H1 (cell line): Measurements from ENCODE around the gene PCDHGB7. TPM values are rescaled to one million over a fixed set of nuclear protein-coding genes. Genes with fewer than 3 reads are reported as not detected.
A peak's percentile ranks its signal among the peaks of the same experiment; 100 is the strongest.
"Not testable (repeated sequence)": the region's sequence is repeated elsewhere in the genome, so short reads cannot be mapped to it uniquely, and the experiment has no call there.

ENCODE experiments used
- CTCF ChIA-PET: fragments of 300-600 bp; sonication (Branson Sonifier 250); formaldehyde crosslinking; loops from one replicate; lab custom pipeline; 2021; ENCODE audit not compliant: partially characterized antibody; lab: Charles Lee
- POLR2A ChIA-PET: fragments of 300-600 bp; sonication (Branson Sonifier 250); formaldehyde crosslinking; loops from one replicate; lab custom pipeline; 2021; ENCODE audit warnings: inconsistent platforms; ENCODE audit not compliant: partially characterized antibody; lab: Charles Lee
- DNase-seq, 2 experiments: peaks; one replicate each; pipeline versions ENCODE4 v3.0.0 to v3.0.0-alpha.2; 2010 to 2022; ENCODE audit warnings: low spot score in 2 of 2, low read depth in 1 of 2, mixed read lengths in 1 of 2
- FAIRE-seq: peaks from 2 replicates; lab custom pipeline; 2011; peaks lifted over from hg19 to GRCh38; lab: Jason Lieb, UNC
- H2AFZ ChIP-seq: 2 replicates; pipeline ENCODE4 v1.8.1; 2012; ENCODE audit warnings: low read length, inconsistent platforms
- H2AK5ac ChIP-seq: 2 replicates; pipeline ENCODE4 v1.6.1; 2013; ENCODE audit warnings: low read depth, low read length
- H2BK120ac ChIP-seq: replicated peaks from 2 replicates; pipeline ENCODE3; 2013; ENCODE audit warnings: low read depth, low read length, inconsistent platforms
- H2BK12ac ChIP-seq: 2 replicates; pipeline ENCODE4 v1.6.1; 2013; ENCODE audit warnings: low read depth, low read length
- H2BK15ac ChIP-seq: 2 replicates; pipeline ENCODE4 v1.6.1; 2013; ENCODE audit warnings: low read length
- H2BK20ac ChIP-seq: 2 replicates; pipeline ENCODE4 v1.6.1; 2013; ENCODE audit warnings: low read length
- H2BK5ac ChIP-seq: 2 replicates; pipeline ENCODE4 v1.6.1; 2013; ENCODE audit warnings: low read depth, low read length
- H3K14ac ChIP-seq: 2 replicates; pipeline ENCODE4 v1.6.1; 2013; ENCODE audit warnings: inconsistent platforms; ENCODE audit not compliant: insufficient read length
- H3K18ac ChIP-seq: 2 replicates; pipeline ENCODE4 v1.6.1; 2013; ENCODE audit warnings: low read length; ENCODE audit errors: extremely low read depth
- H3K23ac ChIP-seq: 2 replicates; pipeline ENCODE4 v1.6.1; 2013; ENCODE audit warnings: inconsistent platforms; ENCODE audit not compliant: insufficient read length
- H3K23me2 ChIP-seq: 2 replicates; pipeline ENCODE4 v1.6.1; 2013; ENCODE audit warnings: low read depth, low read length
- H3K27ac ChIP-seq: 2 replicates; pipeline ENCODE4 v1.6.1; 2011; ENCODE audit warnings: low read depth, low read length, inconsistent platforms
- H3K27me3 ChIP-seq, 4 experiments: replicated peaks in 1 of 4; 1 replicate in 1 of 4; 2 replicates in 3 of 4; pipeline versions ENCODE4 v1.6.1 to v1.8.1; 2011 to 2013; ENCODE audit warnings: low read length in 3 of 4, mild to moderate bottlenecking in 3 of 4, inconsistent platforms in 2 of 4, mixed read lengths in 2 of 4, moderate library complexity in 1 of 4; ENCODE audit not compliant: control insufficient read depth in 3 of 4, insufficient read depth in 3 of 4; ENCODE audit errors: extremely low read depth in 1 of 4
- H3K36me3 ChIP-seq, 4 experiments: 2 replicates each; pipeline versions ENCODE4 v1.6.1 to v1.8.1; 2011 to 2013; ENCODE audit warnings: mild to moderate bottlenecking in 4 of 4, low read length in 3 of 4, moderate library complexity in 2 of 4, control low read depth in 1 of 4, inconsistent platforms in 1 of 4; ENCODE audit not compliant: insufficient read depth in 4 of 4, control insufficient read depth in 2 of 4
- H3K4ac ChIP-seq: replicated peaks from 2 replicates; pipeline ENCODE3; 2013; ENCODE audit warnings: low read length, low read depth, mixed read lengths, inconsistent platforms; ENCODE audit not compliant: insufficient read length
- H3K4me1 ChIP-seq, 4 experiments: replicated peaks in 1 of 4; 1 replicate in 1 of 4; 2 replicates in 3 of 4; pipeline versions ENCODE4 v1.6.1 to v1.8.1; 2011 to 2013; ENCODE audit warnings: low read length in 3 of 4, inconsistent platforms in 2 of 4, mixed read lengths in 1 of 4; ENCODE audit not compliant: insufficient read depth in 4 of 4, control insufficient read depth in 3 of 4
- H3K4me2 ChIP-seq, 2 experiments: 2 replicates each; pipeline versions ENCODE4 v1.6.1 to v1.8.1; 2011 to 2013; ENCODE audit warnings: low read depth in 2 of 2, low read length in 2 of 2, control low read depth in 1 of 2, inconsistent platforms in 1 of 2, mild to moderate bottlenecking in 1 of 2; ENCODE audit not compliant: insufficient read depth in 1 of 2
- H3K4me3 ChIP-seq, 4 experiments: fragments of 200-600, 300-600 bp in 1 of 4; sonication (generic), shearing (Covaris generic), sonication (Bioruptor Twin) in 1 of 4; 2 replicates each; pipeline versions ENCODE4 v1.5.1 to v1.8.1; 2011 to 2016; ENCODE audit warnings: low read length in 4 of 4, low read depth in 3 of 4, control low read depth in 2 of 4, inconsistent platforms in 2 of 4, mild to moderate bottlenecking in 2 of 4, mixed read lengths in 1 of 4, moderate library complexity in 1 of 4; ENCODE audit not compliant: insufficient read depth in 2 of 4; ENCODE audit errors: extremely low read depth in 1 of 4
- H3K56ac ChIP-seq: replicated peaks from 2 replicates; pipeline ENCODE3; 2013; ENCODE audit warnings: low read depth, mild to moderate bottlenecking, mixed read lengths, low read length, inconsistent platforms; ENCODE audit not compliant: insufficient read length
- H3K79me1 ChIP-seq: 2 replicates; pipeline ENCODE4 v1.6.1; 2013; ENCODE audit warnings: low read depth, low read length, control low read depth
- H3K79me2 ChIP-seq, 2 experiments: 2 replicates each; pipeline versions ENCODE4 v1.6.1 to v1.8.1; 2012 to 2013; ENCODE audit warnings: low read length in 2 of 2, mild to moderate bottlenecking in 2 of 2, inconsistent platforms in 1 of 2; ENCODE audit not compliant: insufficient read depth in 2 of 2, control insufficient read depth in 1 of 2
- H3K9ac ChIP-seq, 4 experiments: replicated peaks in 1 of 4; 1 replicate in 1 of 4; 2 replicates in 3 of 4; pipeline versions ENCODE4 v1.6.1 to v1.8.1; 2011 to 2013; ENCODE audit warnings: low read depth in 3 of 4, low read length in 3 of 4, control low read depth in 2 of 4, mild to moderate bottlenecking in 2 of 4, moderate library complexity in 2 of 4, inconsistent platforms in 1 of 4; ENCODE audit errors: extremely low read depth in 1 of 4
- H3K9me3 ChIP-seq, 2 experiments: 2 replicates each; pipeline versions ENCODE4 v1.6.1 to v1.8.1; 2012 to 2013; ENCODE audit warnings: mild to moderate bottlenecking in 2 of 2, moderate library complexity in 2 of 2, control low read depth in 1 of 2, inconsistent platforms in 1 of 2, low read depth in 1 of 2, low read length in 1 of 2, mixed read lengths in 1 of 2; ENCODE audit not compliant: insufficient read depth in 2 of 2
- H4K20me1 ChIP-seq, 2 experiments: replicated peaks in 1 of 2; 2 replicates each; pipeline versions ENCODE3 to v1.8.1; 2011 to 2013; ENCODE audit warnings: inconsistent platforms in 2 of 2, low read length in 2 of 2, mild to moderate bottlenecking in 1 of 2; ENCODE audit not compliant: insufficient read depth in 2 of 2, control insufficient read depth in 1 of 2
- H4K5ac ChIP-seq: 2 replicates; pipeline ENCODE4 v1.6.1; 2013; ENCODE audit warnings: low read length, low read depth, mixed read lengths, inconsistent platforms; ENCODE audit not compliant: insufficient read length
- H4K8ac ChIP-seq: 2 replicates; pipeline ENCODE4 v1.8.0; 2013; ENCODE audit warnings: mild to moderate bottlenecking, moderate library complexity, low read length, inconsistent platforms; ENCODE audit not compliant: insufficient read depth; ENCODE audit errors: extremely low read depth
- H4K91ac ChIP-seq: replicated peaks from 2 replicates; pipeline ENCODE3; 2013; ENCODE audit warnings: low read length, mixed read lengths, inconsistent platforms; ENCODE audit not compliant: insufficient read length
- ASH2L ChIP-seq: fragments of 200-600, 300-600 bp; sonication (generic); IDR thresholded peaks from one replicate; pipeline ENCODE4 v1.7.1; 2017; ENCODE audit warnings: low read length
- HDAC2 ChIP-seq, 2 experiments: fragments of 300-600 bp in 1 of 2; sonication (generic) in 1 of 2; IDR thresholded peaks; 2 replicates each; pipeline ENCODE4 v1.6.1; 2011 to 2012; ENCODE audit warnings: low read depth in 2 of 2, low read length in 2 of 2, mild to moderate bottlenecking in 2 of 2, moderate library complexity in 2 of 2, borderline replicate concordance in 1 of 2, inconsistent platforms in 1 of 2
- JUND ChIP-seq: IDR thresholded peaks from 2 replicates; pipeline ENCODE4 v1.6.1; 2011; ENCODE audit warnings: mild to moderate bottlenecking, improper control_type of control experiment, low read length
- KDM4A ChIP-seq: IDR thresholded peaks from one replicate; pipeline ENCODE4 v1.7.1; 2012; ENCODE audit warnings: low read depth, mild to moderate bottlenecking, moderate library complexity, low read length, inconsistent platforms; ENCODE audit not compliant: severe bottlenecking
- SP4 ChIP-seq: IDR thresholded peaks from 2 replicates; pipeline ENCODE4 v1.6.1; 2012; ENCODE audit warnings: low read length, inconsistent platforms
- SUZ12 ChIP-seq: fragments of 200-600 bp; sonication (generic); IDR thresholded peaks from 2 replicates; pipeline ENCODE4 v1.6.1; 2012; ENCODE audit warnings: mild to moderate bottlenecking, inconsistent platforms, low read length, moderate library complexity, mixed read lengths
- WGBS, 2 experiments: shearing (Covaris generic) in 1 of 2; methylation state at CpG; one replicate each; pipeline versions ENCODE4 v1.1.6 to v1.1.7; 2013 to 2015; ENCODE audit warnings: low lambda C conversion rate in 2 of 2, mixed read lengths in 2 of 2, inconsistent platforms in 1 of 2, low coverage in 1 of 2, missing lambda C conversion rate in 1 of 2; ENCODE audit not compliant: insufficient replicate concordance in 2 of 2, insufficient coverage in 1 of 2, insufficient read length in 1 of 2; ENCODE audit errors: extremely low coverage in 1 of 2, missing lambda C conversion rate in 1 of 2; 5-methylcytosine and 5-hydroxymethylcytosine counted together
- polyA plus RNA-seq, 7 experiments: library from polyadenylated mRNA; depleted of rRNA in 3 of 7; stranded (reverse) in 5 of 7; unstranded in 2 of 7; fragments of >200 nt in 5 of 7; fragments of 200-250 nt in 2 of 7; gene quantifications; 1 replicate in 5 of 7; 2 replicates in 1 of 7; 4 replicates in 1 of 7; pipeline versions ENCODE4 v1.2.1 to v1.2.3, GENCODE V29; 2011 to 2013; ENCODE audit warnings: missing spikeins in 2 of 7, mixed read lengths in 2 of 7
- total RNA-seq: library from RNA; stranded (reverse); fragmentation: NEBNext Ultra II Directional; extraction: Animal tissue kit (Norgen Biotek cat#: 25700); gene quantifications from 2 replicates; pipeline ENCODE4 v1.2.1, GENCODE V29; 2021
- TF ChIP-seq, protein P1 (sequence below): IDR thresholded peaks from 2 replicates; pipeline ENCODE4 v1.6.1; 2011; ENCODE audit warnings: low read depth, mild to moderate bottlenecking, low read length; ENCODE audit not compliant: insufficient read depth

Gene PCDHGB7
- total and polyA plus RNA-seq, 2 of the 8 experiments (the other 6 are each of a cell fraction or from before 2014, with no cell fraction given), result 4.1 to 9.5 TPM

GRCh38 chr5:141407790-141408505, 9.5 kb upstream of the PCDHGB7 start, which contains the start of gene PCDHGB6:
Gene PCDHGB6 (plus strand): TSS chr5:141408021. CDS start chr5:141408203, 182 bp downstream.
- not testable (repeated sequence) for H4K5ac ChIP-seq, H4K8ac ChIP-seq, H3K23me2 ChIP-seq, H3K4me1 ChIP-seq, H2AK5ac ChIP-seq, H4K20me1 ChIP-seq, H2BK5ac ChIP-seq, H3K14ac ChIP-seq, H2BK20ac ChIP-seq, H3K79me2 ChIP-seq, H3K79me1 ChIP-seq, H2BK15ac ChIP-seq, H3K4ac ChIP-seq, H3K18ac ChIP-seq, H3K36me3 ChIP-seq, H4K91ac ChIP-seq, H3K27me3 ChIP-seq, H3K23ac ChIP-seq, H3K27ac ChIP-seq, H3K56ac ChIP-seq, H2BK12ac ChIP-seq, H2BK120ac ChIP-seq
- WGBS, 2 experiments, result 7% methylated on average over 39 of the region's 51 CpGs; no CpG with 5 or more reads in 1 of the 2 experiments
- DNase-seq, result peak in 1 of 2 experiments; percentile 90
- ChIA-PET CTCF (interaction anchor here (0.7 to 23.3 kb wide), 53 partner anchors 10 to 252 kb away, joined by 3 to 1236 read pairs (median 5); partner anchors contain the start of genes PCDHB10, PCDHB11, PCDHB14 and PCDHB15), POLR2A (interaction anchor here (0.8 to 1.3 kb wide), 3 partner anchors 13 to 104 kb away, joined by 3 read pairs; partner anchors contain the start of genes PCDHGA11 and PCDHGB2)
- 0 out of 2 replicates have a peak within 1 kb of the TSS, but pooled peaks have one; percentile 56 for H2AFZ ChIP-seq
- H3K9ac ChIP-seq, result peak within 1 kb of the TSS in 3 of 4 experiments; percentile 29 to 39 (median 37); a peak in 2 of 7 replicates
- H3K9me3 ChIP-seq, result peaks cover 7 to 25% of the 10 kb centered on the region in 2 experiments; a peak in 3 of 4 replicates
- peak; percentile 72 for FAIRE-seq
- H3K4me2 ChIP-seq, result peak within 1 kb of the TSS; percentile 68 to 70
- H3K4me3 ChIP-seq, result peak within 1 kb of the TSS; percentile 58 to 70 (median 64)
- TF ChIP-seq JUND, result 0 out of 2 replicates have a peak, but pooled peaks have one; percentile 3
- peak; percentile 94 for TF ChIP-seq ASH2L
- peak; percentile 95 for TF ChIP-seq KDM4A
- TF ChIP-seq HDAC2 (IDR thresholded peaks at IDR 0.05; ENCODE audit: borderline replicate concordance in 1 of 2, low read depth in 2 of 2, low read length in 2 of 2), result 0 out of 4 replicates have a peak, but pooled peaks of 1 of the 2 experiments have one; percentile 68
- TF ChIP-seq SUZ12, result peak; percentile 41; the same call in 1 of the 2 replicates
- TF ChIP-seq SP4, result 0 out of 2 replicates have a peak, but pooled peaks have one; percentile 49
- TF ChIP-seq, protein P1, sequence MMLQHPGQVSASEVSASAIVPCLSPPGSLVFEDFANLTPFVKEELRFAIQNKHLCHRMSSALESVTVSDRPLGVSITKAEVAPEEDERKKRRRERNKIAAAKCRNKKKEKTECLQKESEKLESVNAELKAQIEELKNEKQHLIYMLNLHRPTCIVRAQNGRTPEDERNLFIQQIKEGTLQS, result 0 out of 2 replicates have a peak, but pooled peaks have one; percentile 2
